HEK293 (cell line): Measurements from ENCODE around the gene LLCFC1.

ENCODE experiments used
- CTCF ChIA-PET: fragments of 350-600 bp; formaldehyde crosslinking; extraction: SDS; loops from one replicate; lab custom pipeline; 2021; ENCODE audit warnings: antibody characterized with exemption; lab: Yijun Ruan, JAX
- POLR2A ChIA-PET: fragments of 300-600 bp; formaldehyde crosslinking; extraction: SDS; loops from one replicate; lab custom pipeline; 2020; ENCODE audit warnings: antibody characterized with exemption, inconsistent platforms; lab: Yijun Ruan, JAX
- H3K27ac ChIP-seq: fragments of 200-500 bp; sonication (Bioruptor generic); 2 replicates; pipeline ENCODE4 v1.5.1; 2014; ENCODE audit warnings: low read depth, low read length, control low read depth, inconsistent platforms; ENCODE audit errors: extremely low read depth
- H3K36me3 ChIP-seq, 2 experiments: fragments of 200-500 bp in 1 of 2; sonication (Bioruptor generic) in 1 of 2; 1 replicate in 1 of 2; 2 replicates in 1 of 2; pipeline ENCODE4 v1.5.1; 2014 to 2017; ENCODE audit warnings: inconsistent platforms in 2 of 2, low read length in 2 of 2; ENCODE audit not compliant: control insufficient read depth in 2 of 2, insufficient read depth in 1 of 2
- H3K4me1 ChIP-seq: fragments of 200-500 bp; sonication (Bioruptor generic); 2 replicates; pipeline ENCODE4 v1.5.1; 2014; ENCODE audit warnings: mild to moderate bottlenecking, low read length, inconsistent platforms; ENCODE audit not compliant: control insufficient read depth, insufficient read depth
- H3K4me3 ChIP-seq: 2 replicates; pipeline ENCODE4 v1.5.1; 2011; ENCODE audit warnings: low read depth, mild to moderate bottlenecking, control low read depth, low read length, moderate library complexity
- H3K9me3 ChIP-seq: fragments of 200-500 bp; sonication (Bioruptor generic); 2 replicates; pipeline ENCODE4 v1.5.1; 2014; ENCODE audit warnings: low read depth, low read length, inconsistent platforms; ENCODE audit not compliant: control insufficient read depth, insufficient read depth
- GFI1B ChIP-seq: fragments of 450-650 bp; formaldehyde crosslinking; IDR thresholded peaks from 2 replicates; pipeline ENCODE4 v1.5.1; 2016; ENCODE audit warnings: missing biosample characterization, missing genetic modification characterization
- MYNN ChIP-seq: fragments of 450-650 bp; formaldehyde crosslinking; IDR thresholded peaks from 2 replicates; pipeline ENCODE4 v1.5.1; 2016; ENCODE audit warnings: missing biosample characterization, missing genetic modification characterization, borderline replicate concordance
- MZF1 ChIP-seq: fragments of 450-650 bp; formaldehyde crosslinking; IDR thresholded peaks from 2 replicates; pipeline ENCODE4 v1.5.1; 2017; ENCODE audit warnings: missing biosample characterization, missing genetic modification characterization, borderline replicate concordance
- TCF7L2 ChIP-seq: IDR thresholded peaks from 2 replicates; pipeline ENCODE4 v1.6.1; 2011; ENCODE audit warnings: low read depth, mild to moderate bottlenecking, inconsistent platforms, low read length, moderate library complexity, borderline replicate concordance
- TRIM28 ChIP-seq: IDR thresholded peaks from 2 replicates; pipeline ENCODE4 v1.6.1; 2011; ENCODE audit warnings: low read length, control low read depth, borderline replicate concordance
- ZBTB17 ChIP-seq: fragments of 450-650 bp; formaldehyde crosslinking; IDR thresholded peaks from 2 replicates; pipeline ENCODE4 v1.5.1; 2016; ENCODE audit warnings: missing biosample characterization, missing genetic modification characterization
- ZBTB48 ChIP-seq: fragments of 450-650 bp; formaldehyde crosslinking; IDR thresholded peaks from 2 replicates; pipeline ENCODE4 v1.5.1; 2016; ENCODE audit warnings: missing biosample characterization, missing genetic modification characterization
- ZBTB7A ChIP-seq: fragments of 450-650 bp; formaldehyde crosslinking; IDR thresholded peaks from 2 replicates; pipeline ENCODE4 v1.5.1; 2016; ENCODE audit warnings: low read depth, missing biosample characterization, missing genetic modification characterization
- ZFP69B ChIP-seq: fragments of 450-650 bp; formaldehyde crosslinking; IDR thresholded peaks from 2 replicates; pipeline ENCODE4 v1.5.1; 2016; ENCODE audit warnings: missing biosample characterization, missing genetic modification characterization
- ZNF114 ChIP-seq: fragments of 450-650 bp; formaldehyde crosslinking; IDR thresholded peaks from 2 replicates; pipeline ENCODE4 v1.5.0; 2017; ENCODE audit warnings: missing biosample characterization, missing genetic modification characterization
- ZNF133 ChIP-seq: fragments of 450-650 bp; formaldehyde crosslinking; IDR thresholded peaks from 2 replicates; pipeline ENCODE4 v1.5.1; 2016; ENCODE audit warnings: missing biosample characterization, missing genetic modification characterization
- ZNF266 ChIP-seq: fragments of 450-650 bp; formaldehyde crosslinking; IDR thresholded peaks from 2 replicates; pipeline ENCODE4 v1.5.1; 2016; ENCODE audit warnings: missing biosample characterization, missing genetic modification characterization, low read depth
- ZNF354C ChIP-seq: fragments of 450-650 bp; formaldehyde crosslinking; IDR thresholded peaks from 2 replicates; pipeline ENCODE4 v1.5.1; 2016; ENCODE audit warnings: missing biosample characterization, missing genetic modification characterization, low read depth, borderline replicate concordance
- ZNF391 ChIP-seq: fragments of 450-650 bp; formaldehyde crosslinking; IDR thresholded peaks from 2 replicates; pipeline ENCODE4 v1.5.1; 2016; ENCODE audit warnings: low read depth, missing biosample characterization, missing genetic modification characterization, borderline replicate concordance
- ZNF544 ChIP-seq: fragments of 450-650 bp; formaldehyde crosslinking; IDR thresholded peaks from 2 replicates; pipeline ENCODE4 v1.5.0; 2017; ENCODE audit warnings: missing biosample characterization, missing genetic modification characterization
- ZNF626 ChIP-seq: fragments of 450-650 bp; sonication (Bioruptor Pico); formaldehyde crosslinking; IDR thresholded peaks from 2 replicates; pipeline ENCODE4 v1.5.1; 2018; ENCODE audit warnings: missing biosample characterization, missing genetic modification characterization, inconsistent platforms
- ZNF670 ChIP-seq: fragments of 450-650 bp; formaldehyde crosslinking; IDR thresholded peaks from 2 replicates; pipeline ENCODE4 v1.5.1; 2016; ENCODE audit warnings: missing biosample characterization, missing genetic modification characterization, low read depth
- TF ChIP-seq, protein P1 (sequence below): fragments of 450-650 bp; formaldehyde crosslinking; IDR thresholded peaks from 2 replicates; pipeline ENCODE4 v1.5.1; 2016; ENCODE audit warnings: missing biosample characterization, missing genetic modification characterization
- TF ChIP-seq, protein P2 (sequence below): fragments of 450-650 bp; formaldehyde crosslinking; IDR thresholded peaks from 2 replicates; pipeline ENCODE4 v1.5.1; 2016; ENCODE audit warnings: missing biosample characterization, missing genetic modification characterization

Gene LLCFC1

GRCh38 chr7:142913566-142913965, 25.7 kb upstream of the LLCFC1 start:
- H3K4me3 ChIP-seq: no peak overlapping the region
- no peak for TF ChIP-seq ZBTB48 (tag by site-specific recombination)
- TF ChIP-seq ZNF670: no peak
- TF ChIP-seq ZNF114 (tag by site-specific recombination): no peak
- TF ChIP-seq ZNF266 (tag by site-specific recombination): no peak
- TF ChIP-seq, all 188 proteins: peak for 0
- Histone ChIP-seq H3K4me1 (no peaks in the 10 kb centered on the region), H3K27ac (no peak overlapping the region), H3K36me3 (no peaks in the 10 kb centered on the region), H3K9me3 (no peaks in the 10 kb centered on the region)
- POLR2A ChIA-PET: interaction anchor here (0.6 kb wide), 1 partner anchor 17 kb away, joined by 3 read pairs; no protein-coding TSS in a partner anchor
- CTCF ChIA-PET: no interaction called here

- no peaks in the 10 kb centered on the region for H3K4me1 ChIP-seq
- no peaks in the 10 kb centered on the region for H3K9me3 ChIP-seq
- ChIA-PET CTCF (interaction anchor here (0.7 kb wide), 1 partner anchor 204 kb away, joined by 4 read pairs; no protein-coding TSS in a partner anchor), POLR2A (no interaction called here)
- no peak overlapping the region for H3K27ac ChIP-seq
- H3K36me3 ChIP-seq: no peaks in the 10 kb centered on the region
- no peak overlapping the region for H3K4me3 ChIP-seq
- TF ChIP-seq MZF1 (tag by site-specific recombination) (no peak), ZBTB17 (tag by site-specific recombination) (no peak), ZNF544 (tag by site-specific recombination) (no peak), ZNF626 (tag by site-specific recombination) (no peak), ZNF133 (no peak), ZNF354C (tag by site-specific recombination) (no peak), GFI1B (tag by site-specific recombination) (no peak), TRIM28 (no peak), ZNF391 (tag by site-specific recombination) (no peak), ZFP69B (tag by site-specific recombination) (no peak), TCF7L2 (no peak)
- TF ChIP-seq, protein P1, sequence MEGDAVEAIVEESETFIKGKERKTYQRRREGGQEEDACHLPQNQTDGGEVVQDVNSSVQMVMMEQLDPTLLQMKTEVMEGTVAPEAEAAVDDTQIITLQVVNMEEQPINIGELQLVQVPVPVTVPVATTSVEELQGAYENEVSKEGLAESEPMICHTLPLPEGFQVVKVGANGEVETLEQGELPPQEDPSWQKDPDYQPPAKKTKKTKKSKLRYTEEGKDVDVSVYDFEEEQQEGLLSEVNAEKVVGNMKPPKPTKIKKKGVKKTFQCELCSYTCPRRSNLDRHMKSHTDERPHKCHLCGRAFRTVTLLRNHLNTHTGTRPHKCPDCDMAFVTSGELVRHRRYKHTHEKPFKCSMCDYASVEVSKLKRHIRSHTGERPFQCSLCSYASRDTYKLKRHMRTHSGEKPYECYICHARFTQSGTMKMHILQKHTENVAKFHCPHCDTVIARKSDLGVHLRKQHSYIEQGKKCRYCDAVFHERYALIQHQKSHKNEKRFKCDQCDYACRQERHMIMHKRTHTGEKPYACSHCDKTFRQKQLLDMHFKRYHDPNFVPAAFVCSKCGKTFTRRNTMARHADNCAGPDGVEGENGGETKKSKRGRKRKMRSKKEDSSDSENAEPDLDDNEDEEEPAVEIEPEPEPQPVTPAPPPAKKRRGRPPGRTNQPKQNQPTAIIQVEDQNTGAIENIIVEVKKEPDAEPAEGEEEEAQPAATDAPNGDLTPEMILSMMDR (tag by site-specific recombination): no peak
- TF ChIP-seq, protein P2, sequence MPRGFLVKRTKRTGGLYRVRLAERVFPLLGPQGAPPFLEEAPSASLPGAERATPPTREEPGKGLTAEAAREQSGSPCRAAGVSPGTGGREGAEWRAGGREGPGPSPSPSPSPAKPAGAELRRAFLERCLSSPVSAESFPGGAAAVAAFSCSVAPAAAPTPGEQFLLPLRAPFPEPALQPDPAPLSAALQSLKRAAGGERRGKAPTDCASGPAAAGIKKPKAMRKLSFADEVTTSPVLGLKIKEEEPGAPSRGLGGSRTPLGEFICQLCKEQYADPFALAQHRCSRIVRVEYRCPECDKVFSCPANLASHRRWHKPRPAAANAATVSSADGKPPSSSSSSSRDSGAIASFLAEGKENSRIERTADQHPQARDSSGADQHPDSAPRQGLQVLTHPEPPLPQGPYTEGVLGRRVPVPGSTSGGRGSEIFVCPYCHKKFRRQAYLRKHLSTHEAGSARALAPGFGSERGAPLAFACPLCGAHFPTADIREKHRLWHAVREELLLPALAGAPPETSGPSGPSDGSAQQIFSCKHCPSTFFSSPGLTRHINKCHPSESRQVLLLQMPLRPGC: no peak
- TF ChIP-seq, all 188 proteins: peak for 0
These were observed 25.2 kb upstream of the LLCFC1 start for GRCh38 chr7:142914121-142914520.

DNA sequence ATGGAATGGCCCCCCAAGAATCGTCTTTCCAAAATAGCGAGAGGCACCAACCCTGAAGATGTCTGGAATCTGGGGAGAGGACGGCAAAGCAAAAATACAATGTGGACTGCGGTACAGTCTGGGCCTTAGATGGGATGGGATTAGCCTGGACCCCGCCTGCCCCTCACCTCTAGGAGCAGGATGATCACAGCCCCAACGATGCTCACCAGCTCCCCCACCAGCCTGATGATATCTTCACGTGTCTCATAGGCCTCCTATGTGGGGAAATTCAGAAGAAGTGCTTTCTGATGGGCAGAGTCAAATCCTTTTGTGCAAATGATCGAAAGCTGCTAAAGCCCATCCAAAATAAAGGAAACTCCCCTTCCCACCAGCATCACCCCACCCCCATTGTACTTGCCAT, 24.0 kb upstream of the LLCFC1 start:
- H3K9me3 ChIP-seq: no peaks in the 10 kb centered on the region
- H3K27ac ChIP-seq: no peak overlapping the region
- H3K36me3 ChIP-seq: no peaks in the 10 kb centered on the region
- H3K4me1 ChIP-seq: no peaks in the 10 kb centered on the region
- H3K4me3 ChIP-seq: no peak overlapping the region
- ChIA-PET POLR2A (no interaction called here), CTCF (interaction anchor here (0.7 to 2.3 kb wide), 4 partner anchors 10 to 531 kb away, joined by 3 to 14 read pairs (median 6); no protein-coding TSS in a partner anchor)
- TF ChIP-seq ZBTB7A (tag by site-specific recombination) (no peak), MYNN (tag by site-specific recombination) (no peak)
